Mesenteric fat pad (tissue), 1 donor: Measurements from ENCODE around the gene RXFP1. TPM values are rescaled to one million over a fixed set of nuclear protein-coding genes. Genes with fewer than 3 reads are reported as not detected.

Experiments
- DNase-seq: peaks from one replicate; pipeline ENCODE4 v3.0.0-alpha.2; 2020; ENCODE audit warnings: low spot score
- long read RNA-seq: library from polyadenylated mRNA; unstranded; transcript quantifications from one replicate; pipeline ENCODE4 v2.0.0, GENCODE V29; 2020
- total RNA-seq: library from RNA; stranded (reverse); fragmentation: NEBNext Ultra II Directional; extraction: Animal tissue kit (Norgen Biotek cat#: 25700); gene quantifications from one replicate; pipeline ENCODE4 v1.2.1, GENCODE V29; 2021
- donor health status: DM: yes; HTN: yes; CAD: no.

Gene RXFP1
- not detected for total RNA-seq
- long read RNA-seq, result 0 reads

- DNase-seq, result no peak
Observed at GRCh38 chr4:158521484-158522088, at the start of gene RXFP1. RXFP1 (plus strand) TSS chr4:158521882; CDS start chr4:158521977, 95 bp downstream.

GRCh38 chr4:158481811-158482210 is 39.9 kb upstream of the RXFP1 start:
- no peak for DNase-seq

GRCh38 chr4:158484173-158484885 is 37.4 kb upstream of the RXFP1 start:
- DNase-seq, result no peak

- DNase-seq, result no peak
Observed at GRCh38 chr4:158490629-158491028, 31.1 kb upstream of the RXFP1 start.

GRCh38 chr4:158492391-158492790 is 29.3 kb upstream of the RXFP1 start:
- no peak for DNase-seq

GRCh38 chr4:158496030-158496741 is 25.5 kb upstream of the RXFP1 start:
- no peak for DNase-seq

GRCh38 chr4:158500054-158500453 is 21.6 kb upstream of the RXFP1 start:
- no peak for DNase-seq

- no peak for DNase-seq
Observed at GRCh38 chr4:158513256-158513655, 8.4 kb upstream of the RXFP1 start.

GRCh38 chr4:158519226-158519625 is 2.5 kb upstream of the RXFP1 start:
- DNase-seq, result no peak

- no peak for DNase-seq
Observed at GRCh38 chr4:158523990-158524535, 2.4 kb downstream of the RXFP1 start.

- DNase-seq, result no peak
Observed at GRCh38 chr4:158527516-158527915, 5.8 kb downstream of the RXFP1 start.

- no peak for DNase-seq
Observed at GRCh38 chr4:158529505-158529904, 7.8 kb downstream of the RXFP1 start.

GRCh38 chr4:158530381-158530780 is 8.7 kb downstream of the RXFP1 start:
- DNase-seq, result no peak

GRCh38 chr4:158530898-158531297 is 9.2 kb downstream of the RXFP1 start:
- DNase-seq, result no peak

GRCh38 chr4:158532556-158533231 is 11.0 kb downstream of the RXFP1 start:
- DNase-seq, result no peak

- DNase-seq, result no peak
Observed at GRCh38 chr4:158534727-158535126, 13.0 kb downstream of the RXFP1 start.

- no peak for DNase-seq
Observed at GRCh38 chr4:158535130-158535614, 13.5 kb downstream of the RXFP1 start.

- DNase-seq, result no peak
Observed at GRCh38 chr4:158536833-158537232, 15.2 kb downstream of the RXFP1 start.

- no peak for DNase-seq
Observed at GRCh38 chr4:158538176-158538575, 16.5 kb downstream of the RXFP1 start.

GRCh38 chr4:158538911-158539310 is 17.2 kb downstream of the RXFP1 start:
- no peak for DNase-seq
